Thyroid gland (tissue), 4 donors: ENCODE results near the gene HECTD4.

ENCODE experiments used
- POLR2A ChIP-seq, 2 donors: fragments of 450-650 bp; IDR thresholded peaks; one replicate each; pipeline ENCODE4 v1.6.1; 2017; ENCODE audit warnings: antibody characterized with exemption in 2 of 2, mild to moderate bottlenecking in 2 of 2, moderate library complexity in 1 of 2
- TF ChIP-seq, protein P1 (sequence below), 6 experiments: fragments of 200-600 bp in 3 of 6; fragments of 450-650 bp in 3 of 6; sonication (generic) in 3 of 6; IDR thresholded peaks; one replicate each; pipeline ENCODE4 v1.5.1; 2016 to 2019; ENCODE audit warnings: antibody characterized with exemption in 6 of 6, mild to moderate bottlenecking in 2 of 6, inconsistent platforms in 1 of 6, moderate library complexity in 1 of 6

DNA sequence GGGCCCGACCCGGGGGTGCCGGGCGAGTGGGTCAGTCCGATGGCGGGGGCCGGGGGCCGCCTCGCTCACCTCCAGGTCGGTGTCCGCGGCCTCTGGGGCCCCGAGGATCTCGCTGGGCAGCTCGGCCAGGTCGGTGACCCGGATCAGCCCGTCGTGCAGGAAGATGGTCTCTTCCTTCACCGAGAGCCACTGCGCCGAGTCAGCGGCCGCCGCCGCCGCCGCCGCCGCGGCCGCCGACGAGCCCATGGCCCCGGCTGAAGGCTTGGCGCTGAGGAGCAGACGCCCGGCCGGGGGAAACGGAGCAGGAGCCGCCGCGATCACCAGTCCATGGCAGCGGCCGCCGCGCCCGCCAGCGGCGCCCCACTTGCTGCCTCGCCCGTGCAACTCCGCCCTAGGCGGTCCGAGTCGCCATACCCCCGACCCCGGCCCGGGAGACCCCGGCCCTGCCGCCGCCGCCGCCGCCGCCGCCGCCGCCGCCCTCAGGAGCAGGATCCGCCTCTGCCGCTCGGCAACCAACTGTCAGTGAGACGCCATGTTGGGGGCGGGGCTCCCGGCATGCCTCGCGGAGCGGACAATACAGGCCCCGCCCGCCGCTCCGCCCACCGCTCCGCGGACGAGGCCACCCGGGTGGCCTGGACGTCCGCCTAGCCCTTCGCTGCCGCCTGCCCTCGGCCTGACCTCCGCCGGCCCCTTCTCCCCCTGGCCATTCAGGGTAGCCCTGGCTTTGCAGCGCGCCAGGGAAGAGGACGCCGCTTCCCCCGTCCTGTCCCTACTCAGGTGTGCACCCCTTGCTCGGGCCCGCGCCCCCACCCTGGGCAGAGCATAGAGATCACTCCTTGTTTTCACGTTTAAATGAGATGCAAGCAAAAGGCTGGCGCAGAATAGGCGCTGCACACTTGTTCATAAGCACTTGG, at the start of gene HECTD4:
- TF ChIP-seq, protein P1, sequence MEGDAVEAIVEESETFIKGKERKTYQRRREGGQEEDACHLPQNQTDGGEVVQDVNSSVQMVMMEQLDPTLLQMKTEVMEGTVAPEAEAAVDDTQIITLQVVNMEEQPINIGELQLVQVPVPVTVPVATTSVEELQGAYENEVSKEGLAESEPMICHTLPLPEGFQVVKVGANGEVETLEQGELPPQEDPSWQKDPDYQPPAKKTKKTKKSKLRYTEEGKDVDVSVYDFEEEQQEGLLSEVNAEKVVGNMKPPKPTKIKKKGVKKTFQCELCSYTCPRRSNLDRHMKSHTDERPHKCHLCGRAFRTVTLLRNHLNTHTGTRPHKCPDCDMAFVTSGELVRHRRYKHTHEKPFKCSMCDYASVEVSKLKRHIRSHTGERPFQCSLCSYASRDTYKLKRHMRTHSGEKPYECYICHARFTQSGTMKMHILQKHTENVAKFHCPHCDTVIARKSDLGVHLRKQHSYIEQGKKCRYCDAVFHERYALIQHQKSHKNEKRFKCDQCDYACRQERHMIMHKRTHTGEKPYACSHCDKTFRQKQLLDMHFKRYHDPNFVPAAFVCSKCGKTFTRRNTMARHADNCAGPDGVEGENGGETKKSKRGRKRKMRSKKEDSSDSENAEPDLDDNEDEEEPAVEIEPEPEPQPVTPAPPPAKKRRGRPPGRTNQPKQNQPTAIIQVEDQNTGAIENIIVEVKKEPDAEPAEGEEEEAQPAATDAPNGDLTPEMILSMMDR (IDR thresholded peaks at IDR 0.05), result peak in 1 of 6 experiments; percentile 4
- peak in 1 of 2 donors; percentile 95 for TF ChIP-seq POLR2A (IDR thresholded peaks at IDR 0.05)
